HG02981 (cell line): ENCODE data around the gene RTN4.

Experiments used
- ATAC-seq: cut with Tn5 transposase; IDR thresholded peaks from one replicate; pipeline ENCODE4 v1.9.1; 2021; ENCODE audit warnings: mild to moderate bottlenecking, moderate library complexity; ENCODE audit not compliant: unreplicated experiment

The RTN4 gene

GRCh38 chr2:54928719-54929118 is 121.5 kb downstream of the RTN4 start:
- ATAC-seq, result no peak

GRCh38 chr2:54927751-54928615 is 122.3 kb downstream of the RTN4 start:
- ATAC-seq, result no peak

GRCh38 chr2:54927085-54927750 is 123.0 kb downstream of the RTN4 start:
- no peak for ATAC-seq

DNA sequence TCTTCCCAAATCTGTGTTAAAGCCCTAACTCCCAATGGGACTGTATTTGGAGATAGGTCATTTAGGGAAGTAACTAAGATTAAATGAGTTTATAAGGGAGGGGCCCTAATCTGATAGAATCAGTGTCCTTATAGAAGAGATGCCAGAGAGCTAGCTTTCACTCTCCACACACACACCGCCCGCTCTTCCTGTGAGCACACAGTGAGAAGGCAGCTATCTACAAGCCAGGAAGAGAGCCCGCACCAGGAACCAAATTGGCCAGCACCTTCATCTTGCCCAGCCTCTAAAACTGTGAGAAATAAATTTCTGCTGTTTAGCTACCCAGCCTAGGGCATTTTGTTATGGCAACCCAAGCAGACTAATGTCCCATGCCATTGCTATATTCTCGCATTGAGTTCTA is 125.2 kb downstream of the RTN4 start:
- ATAC-seq, result no peak

DNA sequence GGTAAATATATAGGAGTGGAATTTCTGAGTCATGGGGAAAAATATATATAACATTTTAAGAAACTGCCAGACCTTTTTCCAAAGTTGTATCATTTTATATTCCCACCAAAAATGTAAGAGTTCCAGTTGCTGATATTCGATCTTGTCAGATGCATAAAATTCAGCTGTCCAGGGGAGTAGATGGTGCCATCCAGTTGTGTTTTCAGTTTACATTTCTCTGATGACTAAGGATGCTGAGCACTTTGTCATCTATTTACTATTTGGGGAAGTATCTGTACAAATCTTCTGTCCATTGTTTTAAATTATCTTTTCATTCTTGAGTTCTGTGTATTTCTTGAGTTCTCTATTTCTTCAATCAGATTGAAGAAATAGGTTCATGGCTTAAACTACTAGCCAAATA is 126.1 kb downstream of the RTN4 start:
- ATAC-seq, result no peak
